ENCODE data around the gene RMRP. TPM values are rescaled to one million over a fixed set of nuclear protein-coding genes. Genes with fewer than 3 reads are reported as not detected.

Gene RMRP
- total and polyA plus RNA-seq, 2 experiments from 2014 or later, result 15.3 to 8,626 TPM

DNA sequence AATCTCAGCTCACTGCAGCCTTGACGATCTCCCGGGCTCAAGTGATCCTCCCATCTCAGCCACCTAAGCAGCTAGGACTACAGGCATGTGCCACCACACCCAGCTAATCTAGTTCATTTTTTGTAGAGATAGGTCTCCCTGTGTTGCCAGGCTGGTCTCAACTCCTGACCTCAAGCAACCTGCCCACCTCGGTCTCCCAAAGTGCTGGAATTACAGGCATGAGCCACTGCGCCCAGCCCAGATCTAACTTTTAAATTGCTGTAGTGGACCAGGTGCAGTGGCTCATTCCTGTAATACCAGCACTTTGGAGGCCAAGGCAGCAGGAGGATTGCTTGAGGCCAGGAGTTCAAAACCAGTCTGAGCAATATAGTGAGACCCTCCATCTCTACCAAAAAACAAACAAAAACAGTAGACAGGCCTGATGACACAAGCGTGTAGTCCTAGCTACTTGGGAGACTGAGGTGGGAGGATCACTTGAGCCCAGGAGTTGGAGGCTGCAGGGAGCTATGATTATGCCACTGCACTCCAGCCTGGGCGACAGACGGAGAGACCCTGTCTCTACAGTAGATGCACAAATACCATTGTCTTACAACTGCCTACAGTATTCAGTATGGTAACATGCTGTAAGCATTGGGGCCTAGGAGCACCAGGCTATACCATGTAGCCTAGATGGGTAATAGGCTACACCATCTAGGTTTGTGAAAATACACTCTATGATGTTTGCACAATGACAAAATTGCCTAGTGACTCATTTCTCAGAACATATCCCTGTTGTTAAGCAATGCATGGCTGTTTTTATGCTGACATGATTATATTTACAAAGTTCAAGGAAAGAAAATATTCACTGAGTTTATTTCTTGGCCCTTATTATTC is 5.6 kb downstream of the RMRP start:
- Mint-ChIP-seq H3K4me1 (peaks cover 55% of the 10 kb centered on the region), H3K9me3 (no peaks in the 10 kb centered on the region; the same call in 2 of the 3 replicates), H3K27ac (no peak overlapping the region), H3K4me3 (no peak overlapping the region), H3K36me3 (ENCODE audit: low read depth) (peaks cover 2% of the 10 kb centered on the region; the same call in 1 of the 3 replicates), H3K27me3 (ENCODE audit: insufficient read depth, low read depth, poor library complexity) (peaks cover 38% of the 10 kb centered on the region)
- H3K4me3 ChIP-seq, result no peak overlapping the region
- H3K27me3 ChIP-seq (ENCODE audit: insufficient read depth), result peaks cover 3% of the 10 kb centered on the region; the same call in 1 of the 2 replicates
- H4K20me1 ChIP-seq (replicated peaks; ENCODE audit: insufficient read depth), result no peaks in the 10 kb centered on the region; the same call in 1 of the 2 replicates
- H3K79me2 ChIP-seq (replicated peaks; ENCODE audit: insufficient read depth), result no peaks in the 10 kb centered on the region
- H3K4me1 ChIP-seq (ENCODE audit: insufficient read depth), result peaks cover 35% of the 10 kb centered on the region
- DNase-seq (ENCODE audit: low spot score), result no peak
- no peaks in the 10 kb centered on the region for H3K9me2 ChIP-seq (ENCODE audit: insufficient read depth)
- H3K27ac ChIP-seq (ENCODE audit: low read depth), result no peak overlapping the region
- H2AFZ ChIP-seq, result no peak overlapping the region
- peaks cover 12% of the 10 kb centered on the region; the same call in 1 of the 2 replicates for H3F3A ChIP-seq (replicated peaks; ENCODE audit: low read depth)
- no peaks in the 10 kb centered on the region for H3K36me3 ChIP-seq (ENCODE audit: insufficient read depth)
- H3K4me2 ChIP-seq, result no peak overlapping the region
- TF ChIP-seq, protein P1, sequence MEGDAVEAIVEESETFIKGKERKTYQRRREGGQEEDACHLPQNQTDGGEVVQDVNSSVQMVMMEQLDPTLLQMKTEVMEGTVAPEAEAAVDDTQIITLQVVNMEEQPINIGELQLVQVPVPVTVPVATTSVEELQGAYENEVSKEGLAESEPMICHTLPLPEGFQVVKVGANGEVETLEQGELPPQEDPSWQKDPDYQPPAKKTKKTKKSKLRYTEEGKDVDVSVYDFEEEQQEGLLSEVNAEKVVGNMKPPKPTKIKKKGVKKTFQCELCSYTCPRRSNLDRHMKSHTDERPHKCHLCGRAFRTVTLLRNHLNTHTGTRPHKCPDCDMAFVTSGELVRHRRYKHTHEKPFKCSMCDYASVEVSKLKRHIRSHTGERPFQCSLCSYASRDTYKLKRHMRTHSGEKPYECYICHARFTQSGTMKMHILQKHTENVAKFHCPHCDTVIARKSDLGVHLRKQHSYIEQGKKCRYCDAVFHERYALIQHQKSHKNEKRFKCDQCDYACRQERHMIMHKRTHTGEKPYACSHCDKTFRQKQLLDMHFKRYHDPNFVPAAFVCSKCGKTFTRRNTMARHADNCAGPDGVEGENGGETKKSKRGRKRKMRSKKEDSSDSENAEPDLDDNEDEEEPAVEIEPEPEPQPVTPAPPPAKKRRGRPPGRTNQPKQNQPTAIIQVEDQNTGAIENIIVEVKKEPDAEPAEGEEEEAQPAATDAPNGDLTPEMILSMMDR (conservative IDR thresholded peaks at IDR 0.05; ENCODE audit: low read depth in 2 of 2), result no peak
- TF ChIP-seq, protein P2, sequence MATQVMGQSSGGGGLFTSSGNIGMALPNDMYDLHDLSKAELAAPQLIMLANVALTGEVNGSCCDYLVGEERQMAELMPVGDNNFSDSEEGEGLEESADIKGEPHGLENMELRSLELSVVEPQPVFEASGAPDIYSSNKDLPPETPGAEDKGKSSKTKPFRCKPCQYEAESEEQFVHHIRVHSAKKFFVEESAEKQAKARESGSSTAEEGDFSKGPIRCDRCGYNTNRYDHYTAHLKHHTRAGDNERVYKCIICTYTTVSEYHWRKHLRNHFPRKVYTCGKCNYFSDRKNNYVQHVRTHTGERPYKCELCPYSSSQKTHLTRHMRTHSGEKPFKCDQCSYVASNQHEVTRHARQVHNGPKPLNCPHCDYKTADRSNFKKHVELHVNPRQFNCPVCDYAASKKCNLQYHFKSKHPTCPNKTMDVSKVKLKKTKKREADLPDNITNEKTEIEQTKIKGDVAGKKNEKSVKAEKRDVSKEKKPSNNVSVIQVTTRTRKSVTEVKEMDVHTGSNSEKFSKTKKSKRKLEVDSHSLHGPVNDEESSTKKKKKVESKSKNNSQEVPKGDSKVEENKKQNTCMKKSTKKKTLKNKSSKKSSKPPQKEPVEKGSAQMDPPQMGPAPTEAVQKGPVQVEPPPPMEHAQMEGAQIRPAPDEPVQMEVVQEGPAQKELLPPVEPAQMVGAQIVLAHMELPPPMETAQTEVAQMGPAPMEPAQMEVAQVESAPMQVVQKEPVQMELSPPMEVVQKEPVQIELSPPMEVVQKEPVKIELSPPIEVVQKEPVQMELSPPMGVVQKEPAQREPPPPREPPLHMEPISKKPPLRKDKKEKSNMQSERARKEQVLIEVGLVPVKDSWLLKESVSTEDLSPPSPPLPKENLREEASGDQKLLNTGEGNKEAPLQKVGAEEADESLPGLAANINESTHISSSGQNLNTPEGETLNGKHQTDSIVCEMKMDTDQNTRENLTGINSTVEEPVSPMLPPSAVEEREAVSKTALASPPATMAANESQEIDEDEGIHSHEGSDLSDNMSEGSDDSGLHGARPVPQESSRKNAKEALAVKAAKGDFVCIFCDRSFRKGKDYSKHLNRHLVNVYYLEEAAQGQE (IDR thresholded peaks at IDR 0.05; ENCODE audit: unreplicated experiment), result no peak
- TF ChIP-seq EZH2phosphoT487 (IDR thresholded peaks at IDR 0.05; ENCODE audit: unreplicated experiment) (no peak), JUNB (IDR thresholded peaks at IDR 0.05; ENCODE audit: unreplicated experiment) (no peak), ZNF114 (CRISPR knock-in tag; IDR thresholded peaks at IDR 0.05) (no peak), STAT1 (IDR thresholded peaks at IDR 0.05; ENCODE audit: unreplicated experiment) (no peak), ZNF331 (CRISPR knock-in tag; IDR thresholded peaks at IDR 0.05; ENCODE audit: low read depth) (no peak), CREB1 (CRISPR knock-in tag; IDR thresholded peaks at IDR 0.05; ENCODE audit: low read depth) (no peak)
- TF ChIP-seq, protein P3, sequence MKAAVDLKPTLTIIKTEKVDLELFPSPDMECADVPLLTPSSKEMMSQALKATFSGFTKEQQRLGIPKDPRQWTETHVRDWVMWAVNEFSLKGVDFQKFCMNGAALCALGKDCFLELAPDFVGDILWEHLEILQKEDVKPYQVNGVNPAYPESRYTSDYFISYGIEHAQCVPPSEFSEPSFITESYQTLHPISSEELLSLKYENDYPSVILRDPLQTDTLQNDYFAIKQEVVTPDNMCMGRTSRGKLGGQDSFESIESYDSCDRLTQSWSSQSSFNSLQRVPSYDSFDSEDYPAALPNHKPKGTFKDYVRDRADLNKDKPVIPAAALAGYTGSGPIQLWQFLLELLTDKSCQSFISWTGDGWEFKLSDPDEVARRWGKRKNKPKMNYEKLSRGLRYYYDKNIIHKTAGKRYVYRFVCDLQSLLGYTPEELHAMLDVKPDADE (IDR thresholded peaks at IDR 0.05), result no peak
- TF ChIP-seq, protein P4, sequence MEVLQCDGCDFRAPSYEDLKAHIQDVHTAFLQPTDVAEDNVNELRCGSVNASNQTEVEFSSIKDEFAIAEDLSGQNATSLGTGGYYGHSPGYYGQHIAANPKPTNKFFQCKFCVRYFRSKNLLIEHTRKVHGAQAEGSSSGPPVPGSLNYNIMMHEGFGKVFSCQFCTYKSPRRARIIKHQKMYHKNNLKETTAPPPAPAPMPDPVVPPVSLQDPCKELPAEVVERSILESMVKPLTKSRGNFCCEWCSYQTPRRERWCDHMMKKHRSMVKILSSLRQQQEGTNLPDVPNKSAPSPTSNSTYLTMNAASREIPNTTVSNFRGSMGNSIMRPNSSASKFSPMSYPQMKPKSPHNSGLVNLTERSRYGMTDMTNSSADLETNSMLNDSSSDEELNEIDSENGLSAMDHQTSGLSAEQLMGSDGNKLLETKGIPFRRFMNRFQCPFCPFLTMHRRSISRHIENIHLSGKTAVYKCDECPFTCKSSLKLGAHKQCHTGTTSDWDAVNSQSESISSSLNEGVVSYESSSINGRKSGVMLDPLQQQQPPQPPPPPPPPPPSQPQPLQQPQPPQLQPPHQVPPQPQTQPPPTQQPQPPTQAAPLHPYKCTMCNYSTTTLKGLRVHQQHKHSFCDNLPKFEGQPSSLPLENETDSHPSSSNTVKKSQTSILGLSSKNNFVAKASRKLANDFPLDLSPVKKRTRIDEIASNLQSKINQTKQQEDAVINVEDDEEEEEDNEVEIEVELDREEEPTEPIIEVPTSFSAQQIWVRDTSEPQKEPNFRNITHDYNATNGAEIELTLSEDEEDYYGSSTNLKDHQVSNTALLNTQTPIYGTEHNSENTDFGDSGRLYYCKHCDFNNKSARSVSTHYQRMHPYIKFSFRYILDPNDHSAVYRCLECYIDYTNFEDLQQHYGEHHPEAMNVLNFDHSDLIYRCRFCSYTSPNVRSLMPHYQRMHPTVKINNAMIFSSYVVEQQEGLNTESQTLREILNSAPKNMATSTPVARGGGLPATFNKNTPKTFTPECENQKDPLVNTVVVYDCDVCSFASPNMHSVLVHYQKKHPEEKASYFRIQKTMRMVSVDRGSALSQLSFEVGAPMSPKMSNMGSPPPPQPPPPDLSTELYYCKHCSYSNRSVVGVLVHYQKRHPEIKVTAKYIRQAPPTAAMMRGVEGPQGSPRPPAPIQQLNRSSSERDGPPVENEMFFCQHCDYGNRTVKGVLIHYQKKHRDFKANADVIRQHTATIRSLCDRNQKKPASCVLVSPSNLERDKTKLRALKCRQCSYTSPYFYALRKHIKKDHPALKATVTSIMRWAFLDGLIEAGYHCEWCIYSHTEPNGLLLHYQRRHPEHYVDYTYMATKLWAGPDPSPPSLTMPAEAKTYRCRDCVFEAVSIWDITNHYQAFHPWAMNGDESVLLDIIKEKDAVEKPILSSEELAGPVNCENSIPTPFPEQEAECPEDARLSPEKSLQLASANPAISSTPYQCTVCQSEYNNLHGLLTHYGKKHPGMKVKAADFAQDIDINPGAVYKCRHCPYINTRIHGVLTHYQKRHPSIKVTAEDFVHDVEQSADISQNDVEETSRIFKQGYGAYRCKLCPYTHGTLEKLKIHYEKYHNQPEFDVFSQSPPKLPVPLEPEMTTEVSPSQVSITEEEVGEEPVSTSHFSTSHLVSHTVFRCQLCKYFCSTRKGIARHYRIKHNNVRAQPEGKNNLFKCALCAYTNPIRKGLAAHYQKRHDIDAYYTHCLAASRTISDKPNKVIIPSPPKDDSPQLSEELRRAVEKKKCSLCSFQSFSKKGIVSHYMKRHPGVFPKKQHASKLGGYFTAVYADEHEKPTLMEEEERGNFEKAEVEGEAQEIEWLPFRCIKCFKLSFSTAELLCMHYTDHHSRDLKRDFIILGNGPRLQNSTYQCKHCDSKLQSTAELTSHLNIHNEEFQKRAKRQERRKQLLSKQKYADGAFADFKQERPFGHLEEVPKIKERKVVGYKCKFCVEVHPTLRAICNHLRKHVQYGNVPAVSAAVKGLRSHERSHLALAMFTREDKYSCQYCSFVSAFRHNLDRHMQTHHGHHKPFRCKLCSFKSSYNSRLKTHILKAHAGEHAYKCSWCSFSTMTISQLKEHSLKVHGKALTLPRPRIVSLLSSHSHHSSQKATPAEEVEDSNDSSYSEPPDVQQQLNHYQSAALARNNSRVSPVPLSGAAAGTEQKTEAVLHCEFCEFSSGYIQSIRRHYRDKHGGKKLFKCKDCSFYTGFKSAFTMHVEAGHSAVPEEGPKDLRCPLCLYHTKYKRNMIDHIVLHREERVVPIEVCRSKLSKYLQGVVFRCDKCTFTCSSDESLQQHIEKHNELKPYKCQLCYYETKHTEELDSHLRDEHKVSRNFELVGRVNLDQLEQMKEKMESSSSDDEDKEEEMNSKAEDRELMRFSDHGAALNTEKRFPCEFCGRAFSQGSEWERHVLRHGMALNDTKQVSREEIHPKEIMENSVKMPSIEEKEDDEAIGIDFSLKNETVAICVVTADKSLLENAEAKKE (CRISPR knock-in tag; IDR thresholded peaks at IDR 0.05), result no peak
- no peak for ATAC-seq
